Fibroblast of the aortic adventitia (primary cell): ENCODE data around the gene MTOR. TPM values are rescaled to one million over a fixed set of nuclear protein-coding genes. Genes with fewer than 3 reads are reported as not detected.

ENCODE experiments used
- DNase-seq: peaks from one replicate; pipeline ENCODE4 v3.0.0-alpha.2; 2010; ENCODE audit warnings: low read depth
- H3K4me3 ChIP-seq: 2 replicates; pipeline ENCODE4 v1.5.1; 2011; ENCODE audit warnings: low read depth, mild to moderate bottlenecking, control low read depth, low read length, moderate library complexity
- total RNA-seq: library from RNA; depleted of rRNA; stranded (reverse); fragments of >200 nt; gene quantifications from 2 replicates; pipeline ENCODE4 v1.2.3, GENCODE V29; 2012; ENCODE audit warnings: low replicate concordance
- TF ChIP-seq, protein P1 (sequence below): IDR thresholded peaks from 2 replicates; pipeline ENCODE4 v1.5.1; 2011; ENCODE audit warnings: mild to moderate bottlenecking, low read length, control low read depth, inconsistent platforms; ENCODE audit not compliant: insufficient read depth

MTOR gene
- total RNA-seq, 1 donor: 36.3 TPM

- H3K4me3 ChIP-seq: no peak overlapping the region
- TF ChIP-seq, protein P1, sequence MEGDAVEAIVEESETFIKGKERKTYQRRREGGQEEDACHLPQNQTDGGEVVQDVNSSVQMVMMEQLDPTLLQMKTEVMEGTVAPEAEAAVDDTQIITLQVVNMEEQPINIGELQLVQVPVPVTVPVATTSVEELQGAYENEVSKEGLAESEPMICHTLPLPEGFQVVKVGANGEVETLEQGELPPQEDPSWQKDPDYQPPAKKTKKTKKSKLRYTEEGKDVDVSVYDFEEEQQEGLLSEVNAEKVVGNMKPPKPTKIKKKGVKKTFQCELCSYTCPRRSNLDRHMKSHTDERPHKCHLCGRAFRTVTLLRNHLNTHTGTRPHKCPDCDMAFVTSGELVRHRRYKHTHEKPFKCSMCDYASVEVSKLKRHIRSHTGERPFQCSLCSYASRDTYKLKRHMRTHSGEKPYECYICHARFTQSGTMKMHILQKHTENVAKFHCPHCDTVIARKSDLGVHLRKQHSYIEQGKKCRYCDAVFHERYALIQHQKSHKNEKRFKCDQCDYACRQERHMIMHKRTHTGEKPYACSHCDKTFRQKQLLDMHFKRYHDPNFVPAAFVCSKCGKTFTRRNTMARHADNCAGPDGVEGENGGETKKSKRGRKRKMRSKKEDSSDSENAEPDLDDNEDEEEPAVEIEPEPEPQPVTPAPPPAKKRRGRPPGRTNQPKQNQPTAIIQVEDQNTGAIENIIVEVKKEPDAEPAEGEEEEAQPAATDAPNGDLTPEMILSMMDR: no peak
- no peak for DNase-seq
Observed at GRCh38 chr1:11131816-11132215, 130.5 kb downstream of the MTOR start.

DNA sequence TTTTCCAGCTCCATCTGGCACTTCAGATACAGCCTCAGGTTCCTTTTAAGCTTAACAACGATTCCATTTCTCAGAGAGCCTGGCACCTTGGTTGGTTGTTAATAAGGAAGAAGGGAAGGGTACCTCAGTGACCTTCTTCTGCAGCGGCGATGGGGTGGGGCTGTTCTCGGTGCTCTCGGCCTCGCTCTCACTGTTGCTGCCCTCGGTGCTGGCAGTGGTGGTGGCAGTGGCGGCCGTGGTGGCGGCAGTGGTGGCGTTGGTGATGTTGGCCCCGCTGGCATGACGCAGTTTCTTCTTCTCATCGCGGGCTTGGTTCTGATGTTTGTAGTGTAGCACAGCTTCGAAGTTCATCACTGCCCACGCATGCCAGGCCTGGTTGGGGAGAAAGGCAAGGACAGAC lies 131.9 kb downstream of the MTOR start:
- TF ChIP-seq, protein P1: no peak
- DNase-seq: no peak
- no peak overlapping the region for H3K4me3 ChIP-seq

GRCh38 chr1:11129649-11130390 lies 132.5 kb downstream of the MTOR start:
- DNase-seq: no peak
- TF ChIP-seq, protein P1: no peak
- H3K4me3 ChIP-seq: no peak overlapping the region

DNA sequence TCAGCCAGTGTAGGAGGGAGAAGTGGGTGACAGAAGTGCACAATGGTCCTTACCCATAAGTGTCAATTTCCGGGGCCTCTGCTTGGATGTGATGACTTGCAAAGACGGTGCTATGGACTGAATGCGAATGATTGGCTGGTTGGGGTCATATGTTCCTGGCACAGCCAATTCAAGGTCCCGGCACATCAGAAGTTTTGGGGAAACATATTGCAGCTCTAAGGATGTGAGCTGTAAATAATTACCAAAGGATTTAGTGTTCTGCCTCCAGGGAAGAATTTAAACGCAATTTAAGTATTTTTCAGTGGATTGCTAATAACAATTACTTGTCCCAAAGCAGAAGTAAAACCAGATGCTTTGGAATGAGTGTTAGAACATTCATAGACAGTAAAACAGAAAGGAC lies 135.8 kb downstream of the MTOR start:
- TF ChIP-seq, protein P1: no peak
- DNase-seq: no peak
- H3K4me3 ChIP-seq: no peak overlapping the region

DNA sequence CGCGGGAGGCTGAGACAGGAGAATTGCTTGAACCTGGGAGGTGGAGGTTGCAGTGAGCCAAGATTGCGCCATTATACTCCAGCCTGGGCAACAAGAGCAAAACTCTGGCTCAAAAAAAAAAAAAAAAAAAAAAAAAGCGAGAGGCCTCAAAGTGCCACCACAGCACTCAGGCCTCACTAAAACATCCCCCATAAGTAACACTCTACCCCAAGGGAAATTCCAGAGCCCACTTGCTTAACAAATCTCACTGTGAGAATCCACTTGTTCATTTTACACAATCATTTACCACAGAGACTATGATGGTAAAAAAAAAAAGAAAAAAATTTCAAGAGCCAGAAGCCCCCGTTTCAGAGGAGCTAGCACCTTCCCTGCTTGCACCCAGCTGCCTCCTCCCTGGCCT lies 136.4 kb downstream of the MTOR start:
- H3K4me3 ChIP-seq: no peak overlapping the region
- no peak for DNase-seq
- TF ChIP-seq, protein P1: no peak

- H3K4me3 ChIP-seq: no peak overlapping the region
- TF ChIP-seq, protein P1: no peak
- DNase-seq: no peak
Observed at GRCh38 chr1:11124965-11125364, 137.4 kb downstream of the MTOR start.

- no peak overlapping the region for H3K4me3 ChIP-seq
- no peak for DNase-seq
- TF ChIP-seq, protein P1: no peak
Observed at GRCh38 chr1:11116318-11116717, 146.0 kb downstream of the MTOR start.
